ENCODE data around the gene PDK4.
"Not testable (repeated sequence)": the region's sequence is repeated elsewhere in the genome, so short reads cannot be mapped to it uniquely, and the experiment has no call there.

Gene PDK4

GRCh38 chr7:95569720-95570119 lies 26.6 kb downstream of the PDK4 start:
- DNase-seq (ENCODE audit: low read depth in 2 of 2): no peak

GRCh38 chr7:95560674-95561073 lies 35.6 kb downstream of the PDK4 start:
- no peak for DNase-seq (ENCODE audit: low read depth in 2 of 2)

GRCh38 chr7:95558864-95559263 lies 37.5 kb downstream of the PDK4 start:
- DNase-seq (ENCODE audit: low read depth in 2 of 2): no peak

- DNase-seq (ENCODE audit: low read depth in 2 of 2): no peak
Measured at GRCh38 chr7:95556777-95557176, 39.5 kb downstream of the PDK4 start.

GRCh38 chr7:95553939-95554338 lies 42.4 kb downstream of the PDK4 start:
- DNase-seq (ENCODE audit: low read depth in 2 of 2): no peak

GRCh38 chr7:95552010-95552926 lies 44.0 kb downstream of the PDK4 start:
- not testable (repeated sequence) for DNase-seq (ENCODE audit: low read depth in 2 of 2)

- DNase-seq (ENCODE audit: low read depth in 2 of 2): no peak
Measured at GRCh38 chr7:95550546-95550945, 45.8 kb downstream of the PDK4 start.

- no peak for DNase-seq (ENCODE audit: low read depth in 2 of 2)
Measured at GRCh38 chr7:95549818-95550529, 46.3 kb downstream of the PDK4 start.

- no peak for DNase-seq (ENCODE audit: low read depth in 2 of 2)
Measured at GRCh38 chr7:95547361-95548348, 48.7 kb downstream of the PDK4 start.

GRCh38 chr7:95546647-95547046 lies 49.7 kb downstream of the PDK4 start:
- DNase-seq (ENCODE audit: low read depth in 2 of 2): no peak

- no peak for DNase-seq (ENCODE audit: low read depth in 2 of 2)
Measured at GRCh38 chr7:95545673-95546072, 50.6 kb downstream of the PDK4 start.

GRCh38 chr7:95545007-95545615 lies 51.2 kb downstream of the PDK4 start:
- no peak for DNase-seq (ENCODE audit: low read depth in 2 of 2)

GRCh38 chr7:95544171-95544570 lies 52.1 kb downstream of the PDK4 start:
- no peak for DNase-seq (ENCODE audit: low read depth in 2 of 2)

- DNase-seq (ENCODE audit: low read depth in 2 of 2): no peak
Measured at GRCh38 chr7:95543312-95543711, 53.0 kb downstream of the PDK4 start.

- no peak for DNase-seq (ENCODE audit: low read depth in 2 of 2)
Measured at GRCh38 chr7:95540366-95540765, 56.0 kb downstream of the PDK4 start.

- DNase-seq (ENCODE audit: low read depth in 2 of 2): no peak
Measured at GRCh38 chr7:95539426-95539825, 56.9 kb downstream of the PDK4 start.

GRCh38 chr7:95537468-95537867 lies 58.8 kb downstream of the PDK4 start:
- DNase-seq (ENCODE audit: low read depth in 2 of 2): no peak

- no peak for DNase-seq (ENCODE audit: low read depth in 2 of 2)
Measured at GRCh38 chr7:95536656-95537311, 59.5 kb downstream of the PDK4 start.

- DNase-seq (ENCODE audit: low read depth in 2 of 2): no peak
Measured at GRCh38 chr7:95535662-95536061, 60.7 kb downstream of the PDK4 start.

GRCh38 chr7:95534796-95535195 lies 61.5 kb downstream of the PDK4 start:
- no peak for DNase-seq (ENCODE audit: low read depth in 2 of 2)
